GM19240 (cell line): Measurements from ENCODE around the gene SPEM2.

Experiments used
- DNase-seq: peaks from one replicate; pipeline ENCODE4 v3.0.0; 2011; ENCODE audit warnings: low spot score; ENCODE audit not compliant: insufficient read length

The SPEM2 gene

GRCh38 chr17:7403977-7404736 lies 21.3 kb upstream of the SPEM2 start, which contains the start of gene TMEM256:
Gene TMEM256 (minus strand): TSS chr17:7404097. CDS start chr17:7404084, 13 bp downstream.
- DNase-seq, result peak; percentile 98

- DNase-seq, result peak; percentile 57
Observed at GRCh38 chr17:7404737-7405349, 20.6 kb upstream of the SPEM2 start.

GRCh38 chr17:7405350-7406234 lies 19.8 kb upstream of the SPEM2 start:
- no peak for DNase-seq

- DNase-seq, result no peak
Observed at GRCh38 chr17:7406235-7406825, 19.1 kb upstream of the SPEM2 start.

GRCh38 chr17:7407082-7407481 lies 18.3 kb upstream of the SPEM2 start:
- DNase-seq, result no peak

- DNase-seq, result no peak
Observed at GRCh38 chr17:7407485-7408251, 17.7 kb upstream of the SPEM2 start, which contains the start of gene NLGN2. Gene NLGN2 (plus strand): TSS chr17:7407845. CDS start chr17:7408256, 411 bp downstream.

GRCh38 chr17:7408252-7408727 lies 17.1 kb upstream of the SPEM2 start:
- DNase-seq, result no peak

- DNase-seq, result no peak
Observed at GRCh38 chr17:7408863-7409262, 16.6 kb upstream of the SPEM2 start.

- no peak for DNase-seq
Observed at GRCh38 chr17:7409716-7410115, 15.7 kb upstream of the SPEM2 start.

GRCh38 chr17:7410634-7411426 lies 14.6 kb upstream of the SPEM2 start:
- no peak for DNase-seq

- no peak for DNase-seq
Observed at GRCh38 chr17:7411427-7411750, 14.0 kb upstream of the SPEM2 start.

GRCh38 chr17:7413346-7413985 lies 11.9 kb upstream of the SPEM2 start:
- DNase-seq, result no peak

- no peak for DNase-seq
Observed at GRCh38 chr17:7414837-7415236, 10.6 kb upstream of the SPEM2 start.

GRCh38 chr17:7415784-7416183 lies 9.6 kb upstream of the SPEM2 start:
- no peak for DNase-seq

- DNase-seq, result no peak
Observed at GRCh38 chr17:7416323-7416722, 9.1 kb upstream of the SPEM2 start.

GRCh38 chr17:7417056-7417655 lies 8.3 kb upstream of the SPEM2 start:
- no peak for DNase-seq

GRCh38 chr17:7418472-7419152 lies 6.8 kb upstream of the SPEM2 start:
- no peak for DNase-seq

- DNase-seq, result no peak
Observed at GRCh38 chr17:7419819-7420610, 5.4 kb upstream of the SPEM2 start, which contains the start of gene SPEM1. Gene SPEM1 (plus strand): TSS chr17:7420324. CDS start chr17:7420385, 61 bp downstream.
